Heart left ventricle (tissue), 13 donors: ENCODE measurements around the gene DISP1.

Experiments used
- CTCF ChIP-seq, 12 donors: fragments of 200-600 bp; sonication (generic) in 4 of 12; IDR thresholded peaks; one replicate each; pipeline versions ENCODE4 v1.5.0 to v1.8.0; 2018 to 2022; ENCODE audit warnings: antibody characterized with exemption in 12 of 12, mild to moderate bottlenecking in 5 of 12
- POLR2A ChIP-seq, 2 donors: fragments of 450-650 bp; IDR thresholded peaks; one replicate each; pipeline ENCODE4 v1.6.1; 2017; ENCODE audit warnings: antibody characterized with exemption in 2 of 2, mild to moderate bottlenecking in 2 of 2, moderate library complexity in 2 of 2
- donor health status: ischemic (EF 13 %, LVEDD 7.1; RV severe dilation, severe dysfunction).
- donor health status: DM: no; HTN: yes; CAD: no.
- donor health status: DM: no; HTN: no; CAD: no.
- donor health status: ischemic (EF 25% LVEDD 6.9; RV normal size, moderate dysfunction).
- donor health status: ischemic (EF 25% LVEDD 5.7; RV mildly dilated, moderate dysfunction).
- donor health status: ischemic (EF 35%, LVEDD 5.7; RV mildly dilated, moderate dysfunction).
- donor health status: nonischemic (EF 11% LVEDD 7.7; RV severe dilation, severe dysfunction).
- donor health status: DM: yes; HTN: yes; CAD: no.
- donor health status: PGD.
- donor health status: ischemic (EF 29% LVEDD 5.4; RV normal size, mild dysfunction).
- donor health status: nonischemic (EF 23%, LVEDD 6.1; RV moderate dilation, normal function).

GRCh38 chr1:222784371-222784770 is 30.5 kb upstream of the DISP1 start:
- TF ChIP-seq CTCF (IDR thresholded peaks at IDR 0.05) (no peak), POLR2A (IDR thresholded peaks at IDR 0.05) (no peak)
